ENCODE measurements around the gene DDX28.

DDX28 gene

DNA sequence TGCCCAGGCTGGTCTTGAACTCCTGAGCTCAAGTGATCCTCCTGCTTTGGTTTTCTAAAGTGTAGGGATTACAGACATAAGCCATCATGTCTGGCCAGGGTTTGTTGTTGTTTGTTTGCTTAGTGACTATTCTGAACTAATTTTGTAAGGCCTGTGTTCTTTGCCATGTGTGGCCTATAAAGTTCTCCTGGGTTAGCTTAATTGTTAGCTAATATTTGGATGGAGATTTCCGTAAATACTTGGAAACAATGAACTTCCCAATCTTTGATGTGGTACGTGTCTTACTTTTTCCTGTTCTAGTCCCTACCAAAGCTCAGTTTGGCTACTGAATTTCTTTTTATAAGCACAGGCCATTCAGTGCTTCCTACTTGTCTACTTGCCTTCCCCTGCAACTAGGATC is 25.0 kb upstream of the DDX28 start:
- no peaks in the 10 kb centered on the region for H3K27me3 ChIP-seq (ENCODE audit: insufficient read depth, low read length, poor library complexity, severe bottlenecking)
- no peaks in the 10 kb centered on the region for H3K79me2 ChIP-seq (ENCODE audit: insufficient read depth, low read length)
- H3K9me2 ChIP-seq (replicated peaks; ENCODE audit: low read depth, low read length) = no peaks in the 10 kb centered on the region
- no peaks in the 10 kb centered on the region for H3F3A ChIP-seq (ENCODE audit: low read depth)
- no peak overlapping the region for H3K9ac ChIP-seq (ENCODE audit: low read depth, low read length, poor library complexity, severe bottlenecking)
- TF ChIP-seq, protein P1, sequence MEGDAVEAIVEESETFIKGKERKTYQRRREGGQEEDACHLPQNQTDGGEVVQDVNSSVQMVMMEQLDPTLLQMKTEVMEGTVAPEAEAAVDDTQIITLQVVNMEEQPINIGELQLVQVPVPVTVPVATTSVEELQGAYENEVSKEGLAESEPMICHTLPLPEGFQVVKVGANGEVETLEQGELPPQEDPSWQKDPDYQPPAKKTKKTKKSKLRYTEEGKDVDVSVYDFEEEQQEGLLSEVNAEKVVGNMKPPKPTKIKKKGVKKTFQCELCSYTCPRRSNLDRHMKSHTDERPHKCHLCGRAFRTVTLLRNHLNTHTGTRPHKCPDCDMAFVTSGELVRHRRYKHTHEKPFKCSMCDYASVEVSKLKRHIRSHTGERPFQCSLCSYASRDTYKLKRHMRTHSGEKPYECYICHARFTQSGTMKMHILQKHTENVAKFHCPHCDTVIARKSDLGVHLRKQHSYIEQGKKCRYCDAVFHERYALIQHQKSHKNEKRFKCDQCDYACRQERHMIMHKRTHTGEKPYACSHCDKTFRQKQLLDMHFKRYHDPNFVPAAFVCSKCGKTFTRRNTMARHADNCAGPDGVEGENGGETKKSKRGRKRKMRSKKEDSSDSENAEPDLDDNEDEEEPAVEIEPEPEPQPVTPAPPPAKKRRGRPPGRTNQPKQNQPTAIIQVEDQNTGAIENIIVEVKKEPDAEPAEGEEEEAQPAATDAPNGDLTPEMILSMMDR (conservative IDR thresholded peaks at IDR 0.05; ENCODE audit: low read length) = no peak
- no peak for TF ChIP-seq EZH2phosphoT487 (IDR thresholded peaks at IDR 0.05; ENCODE audit: borderline replicate concordance)
- no peak overlapping the region for H3K4me2 ChIP-seq (ENCODE audit: low read depth, low read length, poor library complexity, severe bottlenecking)
- no peaks in the 10 kb centered on the region for H3K9me3 ChIP-seq (ENCODE audit: insufficient read depth, low read depth, low read length)
- H2AFZ ChIP-seq (ENCODE audit: low read length) = no peak overlapping the region
- H3K4me1 ChIP-seq (ENCODE audit: insufficient read depth, low read length, poor library complexity, severe bottlenecking) = no peaks in the 10 kb centered on the region
- no peaks in the 10 kb centered on the region for H4K20me1 ChIP-seq (ENCODE audit: insufficient read depth, low read length, poor library complexity, severe bottlenecking)
- H3K4me3 ChIP-seq (ENCODE audit: low read length, poor library complexity, severe bottlenecking) = no peak overlapping the region
- peaks cover 4% of the 10 kb centered on the region; the same call in 1 of the 2 replicates for H3K36me3 ChIP-seq (ENCODE audit: insufficient read depth, low read length)

- no peaks in the 10 kb centered on the region for H3K27me3 ChIP-seq (ENCODE audit: insufficient read depth, low read length, poor library complexity, severe bottlenecking)
- H4K20me1 ChIP-seq (ENCODE audit: insufficient read depth, low read length, poor library complexity, severe bottlenecking) = no peaks in the 10 kb centered on the region
- H3K4me2 ChIP-seq (ENCODE audit: low read depth, low read length, poor library complexity, severe bottlenecking) = no peak overlapping the region
- H3K79me2 ChIP-seq (ENCODE audit: insufficient read depth, low read length) = no peaks in the 10 kb centered on the region
- H3F3A ChIP-seq (ENCODE audit: low read depth) = no peaks in the 10 kb centered on the region
- no peak overlapping the region for H3K9ac ChIP-seq (ENCODE audit: low read depth, low read length, poor library complexity, severe bottlenecking)
- no peak overlapping the region for H2AFZ ChIP-seq (ENCODE audit: low read length)
- no peak overlapping the region for H3K4me3 ChIP-seq (ENCODE audit: low read length, poor library complexity, severe bottlenecking)
- no peaks in the 10 kb centered on the region for H3K9me3 ChIP-seq (ENCODE audit: insufficient read depth, low read depth, low read length)
- H3K4me1 ChIP-seq (ENCODE audit: insufficient read depth, low read length, poor library complexity, severe bottlenecking) = no peaks in the 10 kb centered on the region
- peaks cover 4% of the 10 kb centered on the region; the same call in 1 of the 2 replicates for H3K36me3 ChIP-seq (ENCODE audit: insufficient read depth, low read length)
- H3K9me2 ChIP-seq (replicated peaks; ENCODE audit: low read depth, low read length) = no peaks in the 10 kb centered on the region
- TF ChIP-seq EZH2phosphoT487 (IDR thresholded peaks at IDR 0.05; ENCODE audit: borderline replicate concordance) = no peak
- TF ChIP-seq, protein P1 (conservative IDR thresholded peaks at IDR 0.05; ENCODE audit: low read length) = no peak
Observed at GRCh38 chr16:68046106-68046505, 23.1 kb upstream of the DDX28 start.

DNA sequence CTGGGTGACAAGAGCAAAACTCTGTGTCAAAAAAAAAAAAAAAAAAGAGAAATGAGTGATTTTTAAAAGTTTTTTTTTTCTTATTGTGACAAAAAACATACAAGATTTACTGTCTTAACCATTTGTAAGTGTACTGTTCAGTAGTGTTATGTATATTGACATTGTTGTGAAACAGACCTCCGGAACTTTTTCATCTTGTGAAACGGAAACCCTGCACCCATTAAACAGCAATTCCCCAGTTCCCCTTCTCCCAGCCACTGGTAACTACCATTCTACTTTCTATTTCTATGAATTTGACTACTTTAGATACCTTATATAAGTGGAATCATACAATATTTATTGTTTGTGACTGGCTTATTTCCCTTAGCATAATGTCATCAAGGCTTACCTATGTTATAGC is 18.8 kb upstream of the DDX28 start:
- Histone ChIP-seq H3K9me2 (replicated peaks; ENCODE audit: low read depth, low read length) (no peaks in the 10 kb centered on the region), H2AFZ (ENCODE audit: low read length) (no peak overlapping the region), H3K4me3 (ENCODE audit: low read length, poor library complexity, severe bottlenecking) (no peak overlapping the region), H4K20me1 (ENCODE audit: insufficient read depth, low read length, poor library complexity, severe bottlenecking) (no peaks in the 10 kb centered on the region), H3K36me3 (ENCODE audit: insufficient read depth, low read length) (no peaks in the 10 kb centered on the region), H3K79me2 (ENCODE audit: insufficient read depth, low read length) (no peaks in the 10 kb centered on the region), H3K27me3 (ENCODE audit: insufficient read depth, low read length, poor library complexity, severe bottlenecking) (no peaks in the 10 kb centered on the region), H3K9ac (ENCODE audit: low read depth, low read length, poor library complexity, severe bottlenecking) (no peak overlapping the region), H3K4me2 (ENCODE audit: low read depth, low read length, poor library complexity, severe bottlenecking) (no peak overlapping the region), H3F3A (ENCODE audit: low read depth) (no peaks in the 10 kb centered on the region), H3K4me1 (ENCODE audit: insufficient read depth, low read length, poor library complexity, severe bottlenecking) (no peaks in the 10 kb centered on the region), H3K9me3 (ENCODE audit: insufficient read depth, low read depth, low read length) (no peaks in the 10 kb centered on the region)
- TF ChIP-seq EZH2phosphoT487 (IDR thresholded peaks at IDR 0.05; ENCODE audit: borderline replicate concordance) = no peak
- TF ChIP-seq, protein P1 (conservative IDR thresholded peaks at IDR 0.05; ENCODE audit: low read length) = no peak

Measured in Loucy (cell line).